NCI-H1694 (cell line): Measurements from ENCODE around the gene OR10AD1.
A peak's percentile ranks its signal among the peaks of the same experiment; 100 is the strongest.

Experiments
- DNase-seq: peaks from one replicate; lab custom pipeline; 2025; lab: John Stamatoyannopoulos, UW

Gene OR10AD1

GRCh38 chr12:48191096-48191495, 12.0 kb downstream of the OR10AD1 start:
- no peak for DNase-seq

DNA sequence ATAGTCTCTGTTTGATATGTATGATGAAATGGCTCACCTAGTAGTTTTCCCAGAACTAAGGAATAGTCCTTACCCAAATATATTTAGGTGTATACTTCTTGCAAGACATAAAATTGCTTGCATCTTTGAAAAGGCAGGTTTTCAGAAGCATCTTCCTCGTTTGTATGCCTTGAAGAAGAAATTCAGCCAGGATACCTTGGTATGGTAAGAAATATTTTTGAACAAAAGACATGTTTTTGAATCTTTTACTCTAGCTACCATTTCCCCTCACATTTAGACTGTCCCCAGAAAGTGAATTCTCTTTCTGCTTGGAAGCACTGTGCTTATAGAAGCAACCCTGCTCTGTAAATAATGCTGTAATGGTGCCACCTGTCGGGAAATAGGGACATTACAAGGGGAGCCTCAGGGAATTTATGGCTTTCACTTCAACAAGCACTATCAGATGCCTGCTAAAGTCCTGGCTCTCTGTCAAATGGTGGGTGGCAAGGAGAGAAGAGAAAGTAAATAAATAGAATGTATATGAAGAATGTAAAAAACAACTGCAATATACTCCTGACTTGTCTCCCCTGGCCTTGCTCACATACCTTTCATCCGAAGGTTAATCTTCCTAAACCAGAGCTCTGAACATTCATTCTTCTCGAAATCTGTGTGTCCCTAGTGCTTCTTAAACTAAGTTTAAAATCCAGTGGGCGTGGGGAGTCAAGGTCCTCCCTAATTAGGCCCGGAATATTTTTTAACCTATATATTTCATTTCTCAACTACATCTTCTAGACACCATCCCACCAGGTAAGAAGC, 13.6 kb downstream of the OR10AD1 start:
- peak; percentile 68 for DNase-seq

GRCh38 chr12:48187916-48188695, 15.0 kb downstream of the OR10AD1 start:
- no peak for DNase-seq

GRCh38 chr12:48185181-48185919, 17.7 kb downstream of the OR10AD1 start:
- DNase-seq = no peak

- no peak for DNase-seq
Measured at GRCh38 chr12:48184549-48184922, 18.6 kb downstream of the OR10AD1 start.

GRCh38 chr12:48183876-48184548, 19.1 kb downstream of the OR10AD1 start:
- no peak for DNase-seq

- DNase-seq = no peak
Measured at GRCh38 chr12:48183091-48183875, 19.8 kb downstream of the OR10AD1 start, which contains the start of gene CCDC184. Gene CCDC184 (plus strand): TSS chr12:48183644. CDS start chr12:48184123, 479 bp downstream.

- DNase-seq = no peak
Measured at GRCh38 chr12:48182631-48183030, 20.5 kb downstream of the OR10AD1 start.

DNA sequence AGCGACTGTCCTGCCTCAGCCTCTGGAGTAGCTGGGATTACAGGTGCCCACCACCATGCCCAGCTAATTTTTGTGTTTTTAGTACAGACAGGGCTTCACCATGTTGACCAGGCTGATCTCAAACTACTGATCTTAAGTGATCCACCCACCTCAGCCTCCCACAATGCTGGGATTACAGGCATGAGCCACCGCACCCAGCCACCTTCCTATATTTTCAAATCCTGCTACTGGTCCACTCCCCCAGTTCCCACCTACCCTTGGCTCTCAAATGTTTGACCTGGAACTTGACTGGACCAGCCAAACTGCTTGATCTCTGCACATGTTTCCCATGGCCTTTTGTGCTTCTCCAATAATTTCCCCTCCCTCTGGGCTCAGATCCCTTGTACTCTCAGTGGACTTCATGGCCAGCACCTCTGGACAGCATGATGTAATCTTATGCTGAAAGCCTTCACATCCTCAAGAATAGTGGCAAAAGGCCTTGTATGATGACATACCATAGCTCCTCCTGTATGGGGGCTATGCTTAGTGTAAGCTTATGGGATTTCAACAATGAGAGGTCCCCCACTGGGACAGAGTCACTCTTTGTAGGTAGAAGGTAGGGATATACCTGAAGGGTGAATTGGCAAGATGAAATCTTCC, 22.1 kb downstream of the OR10AD1 start:
- DNase-seq = no peak

DNA sequence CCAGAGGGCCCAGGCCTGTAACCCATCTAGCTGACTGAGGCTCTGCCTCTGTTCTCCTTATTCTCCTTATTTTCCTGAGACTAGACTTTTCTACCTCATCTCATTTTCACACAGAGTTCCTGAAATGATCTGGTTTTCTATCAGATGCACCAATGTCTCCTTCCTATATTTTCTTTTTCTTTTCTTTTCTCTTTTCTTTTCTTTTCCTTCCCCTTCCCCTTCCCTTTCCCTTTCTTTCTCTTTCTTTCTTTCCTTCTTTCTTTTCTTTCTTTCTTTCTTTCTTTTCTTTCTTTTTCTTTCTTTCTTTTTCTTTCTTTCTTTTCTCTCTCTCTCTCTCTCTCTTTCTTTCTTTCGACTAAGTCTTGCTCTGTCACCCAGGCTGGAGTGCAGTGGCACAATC, 22.7 kb downstream of the OR10AD1 start:
- no peak for DNase-seq

DNA sequence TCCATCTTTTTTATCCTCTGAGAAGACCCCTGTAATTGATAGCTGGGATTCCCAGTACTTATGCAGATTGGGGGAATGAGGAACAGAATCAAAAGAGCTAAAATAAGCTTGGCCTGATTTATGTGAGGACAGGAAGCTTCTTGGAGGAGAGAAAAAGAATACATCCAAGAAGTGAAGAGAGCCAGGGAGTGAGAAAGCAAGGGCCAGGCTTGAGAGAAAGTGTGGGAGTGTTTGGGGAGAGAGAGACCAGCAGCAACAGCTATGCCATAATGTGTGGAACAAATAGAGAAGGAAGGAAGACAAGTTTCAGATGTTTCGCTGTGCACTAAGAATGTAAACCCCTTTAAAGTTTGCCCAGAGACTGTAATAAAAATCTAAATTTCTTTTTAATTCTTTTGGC, 23.6 kb downstream of the OR10AD1 start:
- DNase-seq = no peak

- no peak for DNase-seq
Measured at GRCh38 chr12:48177982-48178381, 25.1 kb downstream of the OR10AD1 start.

GRCh38 chr12:48176417-48176751, 26.7 kb downstream of the OR10AD1 start:
- no peak for DNase-seq

DNA sequence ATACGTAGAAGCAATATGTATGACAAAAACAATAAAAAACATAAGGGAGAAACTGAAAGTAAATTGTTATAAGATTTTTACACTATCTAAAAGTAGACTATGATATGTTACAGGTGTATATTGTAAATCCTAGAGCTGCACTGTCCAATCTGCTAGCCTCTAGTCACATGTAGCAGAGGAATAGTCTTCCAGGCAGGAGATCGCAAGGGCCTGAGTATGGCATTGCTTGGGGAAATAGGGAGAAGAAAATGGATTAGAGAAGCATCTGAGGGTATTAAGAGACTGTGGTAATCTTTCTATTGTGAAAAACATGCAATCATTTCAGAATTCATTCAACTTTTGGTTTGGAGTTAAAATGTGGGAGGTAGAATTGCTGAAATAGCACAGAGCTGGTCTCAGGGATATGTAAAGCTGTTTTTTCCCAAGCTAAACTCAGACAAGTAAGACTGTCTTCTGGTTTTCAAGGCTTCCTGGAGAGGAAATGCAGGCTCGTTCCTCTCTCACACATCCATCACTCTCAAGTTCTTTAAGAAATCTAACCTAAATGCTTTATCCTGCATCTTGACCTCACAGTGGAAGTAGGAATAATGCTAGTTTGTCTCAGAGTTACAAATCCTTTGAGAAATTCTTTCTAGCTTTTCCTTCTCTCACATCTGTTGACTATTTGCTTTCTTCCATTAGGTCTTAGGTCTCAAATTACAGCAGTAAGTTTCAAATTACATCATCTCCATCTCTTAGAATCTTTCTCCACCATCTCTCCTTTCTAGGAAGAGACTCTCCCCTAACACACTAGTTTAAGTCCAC, 27.3 kb downstream of the OR10AD1 start:
- no peak for DNase-seq

GRCh38 chr12:48169011-48169410, 34.1 kb downstream of the OR10AD1 start:
- no peak for DNase-seq

DNA sequence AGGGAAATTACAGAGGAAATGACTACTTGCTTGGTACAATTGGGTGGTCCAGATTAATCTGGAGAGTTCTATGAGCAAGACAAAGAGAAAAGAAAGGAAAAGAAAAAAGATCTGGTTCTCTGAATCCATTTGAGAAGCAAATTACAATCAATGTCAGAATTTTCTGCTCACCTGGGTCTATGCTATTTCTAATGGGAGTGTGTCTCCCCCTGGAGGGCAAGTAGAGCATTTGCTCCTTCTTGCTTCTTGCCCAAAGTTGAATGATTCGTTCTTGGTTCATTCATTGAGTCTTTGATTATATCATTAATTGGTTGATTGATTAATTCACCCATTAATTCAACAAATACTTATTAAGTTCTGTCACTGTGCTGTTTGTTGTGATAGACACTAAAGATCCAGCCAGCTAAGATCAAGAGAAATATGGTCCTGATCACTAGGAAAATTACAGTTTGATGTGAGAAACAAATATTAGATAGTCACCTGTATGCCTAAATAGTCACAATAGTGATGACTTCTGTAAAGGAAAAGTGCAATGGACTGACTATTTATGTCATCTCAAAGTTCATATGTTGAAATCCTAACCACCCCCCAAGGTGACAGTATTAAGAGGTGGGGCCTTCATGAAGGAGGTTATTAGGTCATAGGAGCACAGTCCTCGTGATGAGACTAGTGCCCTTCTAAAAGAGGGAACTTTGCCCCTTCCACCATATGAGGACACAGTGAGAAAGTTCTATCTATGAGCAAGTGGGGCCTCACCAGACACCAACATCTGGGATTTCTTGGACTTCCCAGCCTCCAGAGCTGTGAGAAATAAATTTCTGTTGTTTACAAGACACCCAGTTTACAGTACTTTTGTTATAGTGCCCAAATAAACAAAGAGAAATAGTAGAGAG, 37.8 kb downstream of the OR10AD1 start:
- DNase-seq = peak; percentile 35

- no peak for DNase-seq
Measured at GRCh38 chr12:48164451-48164850, 38.6 kb downstream of the OR10AD1 start.

DNA sequence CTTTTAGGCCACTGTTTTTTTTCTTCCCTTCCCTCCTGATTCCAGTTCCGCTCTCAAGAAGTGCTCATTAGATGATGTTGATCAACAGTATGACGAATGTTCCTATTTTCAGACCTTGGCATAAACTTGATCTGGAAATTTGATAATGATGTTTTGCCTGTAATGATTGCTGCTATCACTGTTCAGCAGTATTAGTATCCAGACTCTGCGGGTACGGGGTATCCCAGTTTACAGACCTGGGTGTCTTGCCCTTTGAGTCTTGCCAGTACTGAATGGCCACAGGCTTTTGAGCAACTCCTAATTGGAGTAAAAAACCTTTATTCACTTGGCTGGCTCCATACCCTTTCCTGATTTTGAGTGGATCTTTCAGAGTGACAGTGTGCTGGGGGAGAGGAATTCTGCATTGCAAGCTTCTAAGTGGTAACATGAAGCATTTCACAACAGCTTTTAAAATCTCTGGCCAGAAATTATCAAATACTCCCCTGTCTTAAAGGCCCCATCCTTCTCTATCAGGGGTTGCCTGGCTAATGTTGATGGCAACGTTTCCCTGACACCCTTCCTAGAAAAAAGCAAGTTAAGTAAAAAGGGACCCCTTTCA, 39.8 kb downstream of the OR10AD1 start:
- DNase-seq = no peak

DNA sequence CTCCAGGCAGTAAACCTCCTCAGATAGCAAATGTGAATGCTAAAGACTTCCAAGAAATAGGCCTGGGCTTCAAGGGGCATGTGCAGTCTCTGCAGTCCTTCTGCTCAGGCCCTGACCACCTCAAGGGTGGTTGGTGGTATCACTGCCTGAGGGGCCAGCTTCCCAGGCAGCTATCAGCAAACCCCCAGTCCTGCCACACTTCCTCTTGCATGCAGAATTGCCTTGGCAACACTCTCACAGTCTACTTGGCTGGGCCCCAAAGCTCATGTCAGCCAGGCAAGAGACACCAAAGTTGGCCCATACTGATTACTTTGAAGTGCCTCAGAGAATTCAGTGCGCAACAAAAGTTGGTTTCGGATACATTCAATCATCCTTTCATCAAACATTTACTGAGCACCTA, 42.3 kb downstream of the OR10AD1 start:
- no peak for DNase-seq
